Ascending aorta (tissue), 2 donors: ENCODE measurements around the gene B4GALT5. TPM values are rescaled to one million over a fixed set of nuclear protein-coding genes. Genes with fewer than 3 reads are reported as not detected.

Experiments
- DNase-seq, 2 donors: peaks; one replicate each; pipeline ENCODE4 v3.0.0-alpha.2; 2019; ENCODE audit warnings: low spot score in 2 of 2
- H3K27ac ChIP-seq, 2 donors: fragments of 200-600 bp; sonication (generic); one replicate each; pipeline ENCODE4 v1.5.1; 2016 to 2017; ENCODE audit warnings: mild to moderate bottlenecking in 1 of 2
- H3K27me3 ChIP-seq: fragments of 200-600 bp; sonication (generic); one replicate; pipeline ENCODE4 v1.5.1; 2017
- H3K36me3 ChIP-seq, 2 donors: fragments of 200-600 bp; sonication (generic); one replicate each; pipeline ENCODE4 v1.5.1; 2016
- H3K4me1 ChIP-seq, 2 donors: fragments of 200-600 bp; sonication (generic); one replicate each; pipeline ENCODE4 v1.5.1; 2016 to 2017; ENCODE audit warnings: mild to moderate bottlenecking in 1 of 2
- H3K4me3 ChIP-seq, 2 donors: fragments of 200-600 bp; sonication (generic); one replicate each; pipeline ENCODE4 v1.5.1; 2016 to 2017; ENCODE audit warnings: mild to moderate bottlenecking in 1 of 2
- H3K9me3 ChIP-seq, 2 donors: fragments of 200-600 bp; sonication (generic); one replicate each; pipeline ENCODE4 v1.5.1; 2016
- intact Hi-C: fragments of 100-400 bp; cut with DNase I; formaldehyde crosslinking; loops from one replicate; pipeline ENCODE4 v1.15.1; 2023
- total RNA-seq: library from RNA; depleted of rRNA; stranded (reverse); fragments of >200 nt; gene quantifications from one replicate; pipeline ENCODE4 v1.1.0, GENCODE V29; 2016
- TF ChIP-seq, protein P1 (sequence below), 3 experiments: fragments of 200-600 bp in 2 of 3; fragments of 450-650 bp in 1 of 3; sonication (generic) in 2 of 3; IDR thresholded peaks; one replicate each; pipeline ENCODE4 v1.5.1; 2016 to 2019; ENCODE audit warnings: antibody characterized with exemption in 3 of 3, mild to moderate bottlenecking in 1 of 3, moderate library complexity in 1 of 3

B4GALT5 gene
- total RNA-seq, 1 donor from 2014 or later: 15.0 TPM

DNA sequence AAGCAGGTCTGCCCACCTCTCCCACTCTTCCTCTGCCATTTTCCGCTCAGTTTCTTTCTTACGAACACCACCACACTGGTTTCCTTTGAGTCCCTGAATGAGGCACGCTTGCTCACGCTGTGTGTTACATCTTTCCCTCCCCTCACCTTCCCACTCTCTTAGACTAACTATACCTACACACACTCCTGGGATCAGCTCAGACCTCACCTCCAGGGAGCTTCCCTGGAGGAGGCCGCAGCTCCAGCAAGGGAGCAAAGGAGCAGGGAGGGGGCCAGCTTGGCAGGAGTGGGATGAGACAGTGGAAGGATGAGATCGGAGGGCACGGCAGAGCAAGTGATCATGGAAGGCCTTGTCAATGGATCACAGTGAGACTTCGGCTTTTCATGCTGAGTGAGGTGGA lies 28.3 kb upstream of the B4GALT5 start:
- TF ChIP-seq, protein P1, sequence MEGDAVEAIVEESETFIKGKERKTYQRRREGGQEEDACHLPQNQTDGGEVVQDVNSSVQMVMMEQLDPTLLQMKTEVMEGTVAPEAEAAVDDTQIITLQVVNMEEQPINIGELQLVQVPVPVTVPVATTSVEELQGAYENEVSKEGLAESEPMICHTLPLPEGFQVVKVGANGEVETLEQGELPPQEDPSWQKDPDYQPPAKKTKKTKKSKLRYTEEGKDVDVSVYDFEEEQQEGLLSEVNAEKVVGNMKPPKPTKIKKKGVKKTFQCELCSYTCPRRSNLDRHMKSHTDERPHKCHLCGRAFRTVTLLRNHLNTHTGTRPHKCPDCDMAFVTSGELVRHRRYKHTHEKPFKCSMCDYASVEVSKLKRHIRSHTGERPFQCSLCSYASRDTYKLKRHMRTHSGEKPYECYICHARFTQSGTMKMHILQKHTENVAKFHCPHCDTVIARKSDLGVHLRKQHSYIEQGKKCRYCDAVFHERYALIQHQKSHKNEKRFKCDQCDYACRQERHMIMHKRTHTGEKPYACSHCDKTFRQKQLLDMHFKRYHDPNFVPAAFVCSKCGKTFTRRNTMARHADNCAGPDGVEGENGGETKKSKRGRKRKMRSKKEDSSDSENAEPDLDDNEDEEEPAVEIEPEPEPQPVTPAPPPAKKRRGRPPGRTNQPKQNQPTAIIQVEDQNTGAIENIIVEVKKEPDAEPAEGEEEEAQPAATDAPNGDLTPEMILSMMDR (IDR thresholded peaks at IDR 0.05): no peak
- H3K4me1 ChIP-seq: no peaks in the 10 kb centered on the region
- no peak overlapping the region for H3K27ac ChIP-seq
- no peak overlapping the region for H3K4me3 ChIP-seq
- no peaks in the 10 kb centered on the region for H3K27me3 ChIP-seq
- no peaks in the 10 kb centered on the region for H3K36me3 ChIP-seq
- no peaks in the 10 kb centered on the region for H3K9me3 ChIP-seq
- intact Hi-C loops: no loop called here
- no peak for DNase-seq

- no peaks in the 10 kb centered on the region for H3K4me1 ChIP-seq
- intact Hi-C loops: no loop called here
- no peaks in the 10 kb centered on the region for H3K27me3 ChIP-seq
- TF ChIP-seq, protein P1 (IDR thresholded peaks at IDR 0.05): no peak
- no peaks in the 10 kb centered on the region for H3K9me3 ChIP-seq
- no peaks in the 10 kb centered on the region for H3K36me3 ChIP-seq
- no peak for DNase-seq
- no peak overlapping the region for H3K27ac ChIP-seq
- no peak overlapping the region for H3K4me3 ChIP-seq
These were observed 27.1 kb upstream of the B4GALT5 start for GRCh38 chr20:49740807-49741206.

DNA sequence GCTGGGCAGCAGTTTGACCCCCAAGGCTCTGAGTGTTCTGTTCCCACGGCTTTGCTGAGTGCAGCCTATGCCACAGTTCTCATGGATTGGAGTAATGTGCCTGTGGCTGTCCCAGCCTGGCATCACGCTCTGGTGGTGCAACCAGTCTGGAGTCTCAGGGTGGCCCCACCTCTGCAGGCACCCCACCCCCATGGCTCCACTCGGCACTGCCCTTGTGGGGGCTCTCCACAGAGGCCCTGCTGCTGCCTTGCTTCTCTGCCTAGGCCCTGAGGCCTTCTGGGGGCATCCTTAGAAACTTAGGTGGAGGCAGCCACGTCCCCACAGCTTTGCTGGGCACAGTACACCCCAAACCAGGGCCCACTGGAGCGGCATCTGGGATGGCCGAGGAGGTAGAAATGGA lies 25.4 kb upstream of the B4GALT5 start:
- no peaks in the 10 kb centered on the region for H3K36me3 ChIP-seq
- DNase-seq: no peak
- H3K27me3 ChIP-seq: no peaks in the 10 kb centered on the region
- intact Hi-C loops: no loop called here
- H3K4me3 ChIP-seq: no peak overlapping the region
- TF ChIP-seq, protein P1 (IDR thresholded peaks at IDR 0.05): no peak
- no peaks in the 10 kb centered on the region for H3K9me3 ChIP-seq
- H3K27ac ChIP-seq: no peak overlapping the region
- no peaks in the 10 kb centered on the region for H3K4me1 ChIP-seq

DNA sequence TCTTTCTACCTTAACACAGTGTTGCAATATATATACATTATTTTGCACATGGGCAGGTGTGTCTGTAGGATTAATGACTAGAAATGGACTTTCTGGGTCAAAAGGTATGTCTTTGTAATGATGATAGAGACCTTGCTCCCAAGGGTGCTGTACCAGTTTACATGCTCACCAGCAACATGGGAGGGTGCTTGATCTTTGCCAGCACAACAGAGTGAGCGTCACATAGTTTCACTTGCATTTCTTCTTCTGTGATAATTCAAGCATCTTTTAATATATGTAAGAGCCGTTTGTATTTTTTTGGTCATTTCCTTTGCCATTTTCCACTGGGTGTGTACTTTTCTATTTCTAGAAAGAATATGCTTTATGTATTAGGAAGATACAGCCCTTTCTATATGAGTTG lies 23.6 kb upstream of the B4GALT5 start:
- intact Hi-C loops: no loop called here
- Histone ChIP-seq H3K27me3 (no peaks in the 10 kb centered on the region), H3K36me3 (no peaks in the 10 kb centered on the region), H3K4me3 (no peak overlapping the region), H3K9me3 (no peaks in the 10 kb centered on the region), H3K4me1 (no peaks in the 10 kb centered on the region), H3K27ac (no peak overlapping the region)
- TF ChIP-seq, protein P1 (IDR thresholded peaks at IDR 0.05): no peak
- no peak for DNase-seq

- Histone ChIP-seq H3K36me3 (no peaks in the 10 kb centered on the region), H3K4me3 (no peak overlapping the region), H3K4me1 (peaks cover 0 to 2% of the 10 kb centered on the region in 2 donors), H3K27me3 (no peaks in the 10 kb centered on the region), H3K9me3 (no peaks in the 10 kb centered on the region), H3K27ac (no peak overlapping the region)
- DNase-seq: no peak
- intact Hi-C loops: no loop called here
- TF ChIP-seq, protein P1 (IDR thresholded peaks at IDR 0.05): no peak
These were observed 16.1 kb upstream of the B4GALT5 start for GRCh38 chr20:49729780-49730179.
